ENCODE results near the gene BBX.

The BBX gene

GRCh38 chr3:107791450-107791849, 268.7 kb downstream of the BBX start:
- no peak overlapping the region for H3K4me3 ChIP-seq (ENCODE audit: low read length)
- TF ChIP-seq CTCF (conservative IDR thresholded peaks at IDR 0.05; ENCODE audit: low read depth, low read length) = no peak
- peak; percentile 52 for DNase-seq (ENCODE audit: low read depth)

GRCh38 chr3:107794664-107795443, 272.1 kb downstream of the BBX start:
- no peak for DNase-seq (ENCODE audit: low read depth)
- TF ChIP-seq CTCF (conservative IDR thresholded peaks at IDR 0.05; ENCODE audit: low read depth, low read length) = peak; percentile 27

DNA sequence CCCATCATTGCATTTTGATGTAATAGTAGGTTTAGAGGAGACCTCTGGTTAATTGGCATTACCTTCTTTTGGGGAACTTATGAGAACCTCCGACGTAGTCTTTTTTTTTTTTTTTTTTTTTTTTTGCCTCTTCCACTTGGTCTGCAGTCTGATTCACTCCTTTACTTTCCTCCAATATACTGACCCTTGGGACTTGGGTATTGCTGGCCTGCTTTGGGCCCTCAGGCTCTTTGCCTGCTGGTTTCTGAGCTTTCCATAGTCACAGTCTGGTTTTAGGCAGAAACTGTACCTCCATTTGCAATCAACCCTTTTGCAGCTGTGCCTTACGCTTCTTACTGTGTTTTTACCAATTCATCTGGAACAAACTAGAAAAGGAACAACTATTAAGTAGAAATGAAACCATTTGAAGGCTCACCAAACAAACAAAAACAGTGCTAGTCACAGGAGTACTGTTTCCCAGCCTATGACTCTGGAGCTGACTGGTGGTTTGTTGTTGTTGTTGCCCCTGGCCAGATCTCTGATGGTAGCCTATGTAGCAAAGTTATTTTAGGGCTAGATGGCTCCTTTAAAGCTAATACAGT, 272.8 kb downstream of the BBX start:
- H3K4me3 ChIP-seq (ENCODE audit: low read length) = no peak overlapping the region
- no peak for DNase-seq (ENCODE audit: low read depth)
- TF ChIP-seq CTCF (conservative IDR thresholded peaks at IDR 0.05; ENCODE audit: low read depth, low read length) = no peak

More at GRCh38 chr3:107794664-107795443, 272.1 kb downstream of the BBX start:
- H3K4me3 ChIP-seq (ENCODE audit: low read length) = no peak overlapping the region

- H3K4me3 ChIP-seq (ENCODE audit: low read length) = no peak overlapping the region
- peak; percentile 86 for DNase-seq (ENCODE audit: low read depth)
- no peak for TF ChIP-seq CTCF (conservative IDR thresholded peaks at IDR 0.05; ENCODE audit: low read depth, low read length)
Observed at GRCh38 chr3:107796791-107797190, 274.0 kb downstream of the BBX start.

DNA sequence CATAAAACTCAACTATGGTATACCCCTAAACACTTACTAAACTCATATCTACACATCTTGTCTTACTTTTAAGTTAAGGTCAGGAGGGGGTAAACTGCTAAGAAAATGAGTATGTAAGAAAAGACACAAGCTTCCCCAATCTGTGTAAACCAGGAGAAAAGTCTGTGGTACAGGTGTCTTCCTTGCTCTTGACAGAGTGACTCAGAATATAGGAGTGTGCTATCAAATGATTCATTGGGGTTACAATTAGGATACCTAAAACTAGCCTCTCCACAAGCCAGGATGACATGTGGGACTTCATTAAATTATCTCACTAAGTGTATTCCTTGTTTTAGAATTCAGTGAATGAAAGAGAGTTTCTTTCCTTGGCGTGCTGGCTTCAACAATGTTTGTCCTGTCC, 274.8 kb downstream of the BBX start:
- DNase-seq (ENCODE audit: low read depth) = no peak
- TF ChIP-seq CTCF (conservative IDR thresholded peaks at IDR 0.05; ENCODE audit: low read depth, low read length) = no peak

GRCh38 chr3:107798381-107798780, 275.6 kb downstream of the BBX start:
- DNase-seq (ENCODE audit: low read depth) = no peak
- TF ChIP-seq CTCF (conservative IDR thresholded peaks at IDR 0.05; ENCODE audit: low read depth, low read length) = no peak
- H3K4me3 ChIP-seq (ENCODE audit: low read length) = no peak overlapping the region

More for the DNA sequence above, 274.8 kb downstream of the BBX start:
- no peak overlapping the region for H3K4me3 ChIP-seq (ENCODE audit: low read length)

GRCh38 chr3:107800710-107801109, 277.9 kb downstream of the BBX start:
- no peak for DNase-seq (ENCODE audit: low read depth)
- H3K4me3 ChIP-seq (ENCODE audit: low read length) = no peak overlapping the region
- TF ChIP-seq CTCF (conservative IDR thresholded peaks at IDR 0.05; ENCODE audit: low read depth, low read length) = no peak
